Body of pancreas (tissue), 4 donors: Measurements from ENCODE around the gene GSS. TPM values are rescaled to one million over a fixed set of nuclear protein-coding genes. Genes with fewer than 3 reads are reported as not detected.
A peak's percentile ranks its signal among the peaks of the same experiment; 100 is the strongest.
"Not testable (repeated sequence)": the region's sequence is repeated elsewhere in the genome, so short reads cannot be mapped to it uniquely, and the experiment has no call there.

Experiments used
- ATAC-seq: fragments of 150-250 bp; one replicate; pipeline ENCODE4 v1.9.1; 2016
- DNase-seq, 4 donors: peaks; one replicate each; pipeline ENCODE4 v3.0.0-alpha.2; 2019
- H3K27ac ChIP-seq, 4 donors: fragments of 200-600 bp; sonication (generic); 1 replicate in 3 of 4; 2 replicates in 1 of 4; pipeline versions ENCODE4 v1.5.1 to v1.6.1; 2016 to 2019; ENCODE audit warnings: mild to moderate bottlenecking in 1 of 4, mixed read lengths in 1 of 4, moderate library complexity in 1 of 4
- H3K27me3 ChIP-seq, 2 donors: fragments of 200-600 bp; sonication (generic); one replicate each; pipeline ENCODE4 v1.6.0; 2016; ENCODE audit warnings: mild to moderate bottlenecking in 1 of 2
- H3K36me3 ChIP-seq, 2 donors: fragments of 200-600 bp; sonication (generic); replicated peaks in 1 of 2; 2 replicates each; pipeline ENCODE4 v1.5.1; 2016; ENCODE audit warnings: low read depth in 2 of 2; ENCODE audit not compliant: insufficient read depth in 1 of 2
- H3K4me1 ChIP-seq: fragments of 200-600 bp; sonication (generic); one replicate; pipeline ENCODE4 v1.6.0; 2016
- H3K4me3 ChIP-seq, 2 donors: fragments of 200-600 bp; sonication (generic); 1 replicate in 1 of 2; 2 replicates in 1 of 2; pipeline ENCODE4 v1.5.1; 2016 to 2019
- H3K9me3 ChIP-seq, 3 donors: fragments of 200-600 bp; sonication (generic); 1 replicate in 2 of 3; 2 replicates in 1 of 3; pipeline ENCODE4 v1.5.1; 2016
- CTCF ChIP-seq, 7 experiments: fragments of 450-650 bp in 4 of 7; fragments of 200-600 bp in 3 of 7; sonication (generic) in 3 of 7; IDR thresholded peaks; one replicate each; pipeline ENCODE4 v1.5.1; 2016 to 2019; ENCODE audit warnings: antibody characterized with exemption in 7 of 7
- POLR2A ChIP-seq, 3 donors: fragments of 450-650 bp; IDR thresholded peaks; one replicate each; pipeline ENCODE4 v1.6.1; 2016; ENCODE audit warnings: antibody characterized with exemption in 3 of 3, mild to moderate bottlenecking in 2 of 3
- WGBS, 2 donors: methylation state at CpG; one replicate each; pipeline ENCODE4 v1.1.5; 2017; 5-methylcytosine and 5-hydroxymethylcytosine counted together
- intact Hi-C: fragments of 100-400 bp; cut with DNase I; formaldehyde crosslinking; loops from one replicate; pipeline ENCODE4 v1.15.1; 2023
- total RNA-seq, 2 donors: library from RNA; depleted of rRNA; stranded (reverse); fragments of >200 nt; gene quantifications; one replicate each; pipeline ENCODE4 v1.1.0, GENCODE V29; 2016

Gene GSS
- total RNA-seq, 2 donors from 2014 or later: 24.6 to 33.0 TPM

- WGBS, 2 donors: 29 to 31% methylated on average over 3 of the region's 3 CpGs
- intact Hi-C loops: no loop called here
- H3K4me3 ChIP-seq: no peak overlapping the region
- H3K27me3 ChIP-seq: no peaks in the 10 kb centered on the region
- TF ChIP-seq POLR2A (IDR thresholded peaks at IDR 0.05): no peak
- no peak for TF ChIP-seq CTCF (IDR thresholded peaks at IDR 0.05)
- peaks cover 19% of the 10 kb centered on the region for H3K4me1 ChIP-seq
- no peaks in the 10 kb centered on the region for H3K9me3 ChIP-seq
- peaks cover 0 to 5% of the 10 kb centered on the region in 2 donors for H3K36me3 ChIP-seq
- peak overlapping the region in 1 of 4 donors; percentile 31 for H3K27ac ChIP-seq
- DNase-seq: peak in 1 of 4 donors; percentile 41
- ATAC-seq: no peak
These were observed 69.5 kb downstream of the GSS start for GRCh38 chr20:34886122-34886521.

GRCh38 chr20:34884260-34884659, 71.3 kb downstream of the GSS start:
- 58 to 87% methylated on average over 1 of the region's 1 CpG for WGBS, 2 donors
- Histone ChIP-seq H3K4me3 (no peak overlapping the region), H3K36me3 (peaks cover 0 to 5% of the 10 kb centered on the region in 2 donors), H3K9me3 (no peaks in the 10 kb centered on the region), H3K27me3 (no peaks in the 10 kb centered on the region), H3K4me1 (peaks cover 22% of the 10 kb centered on the region), H3K27ac (no peak overlapping the region)
- intact Hi-C loops: no loop called here
- TF ChIP-seq POLR2A (IDR thresholded peaks at IDR 0.05): no peak
- no peak for TF ChIP-seq CTCF (IDR thresholded peaks at IDR 0.05)
- ATAC-seq (no peak), DNase-seq (no peak)

- Histone ChIP-seq H3K4me3 (no peak overlapping the region), H3K4me1 (peaks cover 22% of the 10 kb centered on the region), H3K27me3 (no peaks in the 10 kb centered on the region), H3K27ac (no peak overlapping the region), H3K9me3 (no peaks in the 10 kb centered on the region), H3K36me3 (peaks cover 0 to 5% of the 10 kb centered on the region in 2 donors)
- 87 to 91% methylated on average over 4 of the region's 4 CpGs for WGBS, 2 donors
- intact Hi-C loops: no loop called here
- no peak for TF ChIP-seq POLR2A (IDR thresholded peaks at IDR 0.05)
- TF ChIP-seq CTCF (IDR thresholded peaks at IDR 0.05): no peak
- no peak for ATAC-seq
- DNase-seq: no peak
These were observed 71.8 kb downstream of the GSS start for GRCh38 chr20:34883809-34884208.

- Histone ChIP-seq H3K36me3 (peaks cover 0 to 5% of the 10 kb centered on the region in 2 donors), H3K27me3 (no peaks in the 10 kb centered on the region), H3K9me3 (no peaks in the 10 kb centered on the region), H3K4me3 (no peak overlapping the region), H3K27ac (no peak overlapping the region), H3K4me1 (peaks cover 17% of the 10 kb centered on the region)
- intact Hi-C loops: no loop called here
- no peak for DNase-seq
- TF ChIP-seq CTCF (IDR thresholded peaks at IDR 0.05) (no peak), POLR2A (IDR thresholded peaks at IDR 0.05) (no peak)
- ATAC-seq: no peak
These were observed 72.4 kb downstream of the GSS start for GRCh38 chr20:34883087-34883688.

- TF ChIP-seq CTCF (IDR thresholded peaks at IDR 0.05) (no peak), POLR2A (IDR thresholded peaks at IDR 0.05) (no peak)
- intact Hi-C loops: no loop called here
- DNase-seq (no peak), ATAC-seq (no peak)
- Histone ChIP-seq H3K4me3 (no peak overlapping the region), H3K9me3 (no peaks in the 10 kb centered on the region), H3K27ac (no peak overlapping the region), H3K36me3 (peaks cover 0 to 5% of the 10 kb centered on the region in 2 donors), H3K27me3 (no peaks in the 10 kb centered on the region), H3K4me1 (peaks cover 25% of the 10 kb centered on the region)
- WGBS, 2 donors: 56 to 67% methylated on average over 2 of the region's 2 CpGs
These were observed 73.9 kb downstream of the GSS start for GRCh38 chr20:34881689-34882088.

- ATAC-seq, DNase-seq, H3K9me3 ChIP-seq, H3K36me3 ChIP-seq, H3K27ac ChIP-seq, H3K4me3 ChIP-seq, H3K27me3 ChIP-seq, intact Hi-C loops: not testable (repeated sequence)
- 84 to 90% methylated on average over 5 to 7 of the region's 7 CpGs for WGBS, 2 donors
- H3K4me1 ChIP-seq: peaks cover 18% of the 10 kb centered on the region
These were observed 74.6 kb downstream of the GSS start for GRCh38 chr20:34880971-34881370.
